Hypothalamus (tissue), 51 donors: ENCODE measurements around the gene CARD14.
A peak's percentile ranks its signal among the peaks of the same experiment; 100 is the strongest.
"Not testable (repeated sequence)": the region's sequence is repeated elsewhere in the genome, so short reads cannot be mapped to it uniquely, and the experiment has no call there.

Experiments
- DNase-seq, 51 donors: peaks; one replicate each; lab custom pipeline; 2025; lab: John Stamatoyannopoulos, UW

The CARD14 gene

DNA sequence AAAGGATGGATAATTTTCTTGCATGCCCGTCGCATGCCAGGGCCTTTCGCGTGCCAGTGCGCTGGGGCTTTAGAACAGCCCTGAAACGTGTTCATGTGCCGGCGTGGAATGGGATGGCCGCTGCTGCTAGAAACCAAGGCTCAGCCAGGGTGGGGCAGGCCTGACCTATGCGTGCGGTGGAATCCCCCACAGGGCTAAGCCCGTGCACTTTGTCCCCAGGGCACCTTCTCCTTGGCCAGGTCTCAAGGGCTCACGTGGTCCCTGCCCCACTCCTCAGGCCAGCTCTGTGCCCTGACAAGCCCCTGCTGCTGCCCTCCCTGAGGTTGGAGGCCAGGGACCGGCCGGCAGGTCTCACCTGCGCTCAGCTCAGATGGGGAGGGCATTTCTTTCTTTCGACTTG is 77.7 kb downstream of the CARD14 start:
- DNase-seq = no peak

- no peak for DNase-seq
These were observed 78.4 kb downstream of the CARD14 start for GRCh38 chr17:80248001-80248893.

- no peak for DNase-seq
These were observed 79.3 kb downstream of the CARD14 start for GRCh38 chr17:80248894-80249710.

GRCh38 chr17:80251966-80252365 is 82.1 kb downstream of the CARD14 start:
- DNase-seq = no peak

- DNase-seq = peak in 4 of 51 donors; percentile 6 to 20 (median 17)
These were observed 83.0 kb downstream of the CARD14 start for GRCh38 chr17:80252871-80253270.

GRCh38 chr17:80253631-80254395 is 84.0 kb downstream of the CARD14 start:
- no peak for DNase-seq

DNA sequence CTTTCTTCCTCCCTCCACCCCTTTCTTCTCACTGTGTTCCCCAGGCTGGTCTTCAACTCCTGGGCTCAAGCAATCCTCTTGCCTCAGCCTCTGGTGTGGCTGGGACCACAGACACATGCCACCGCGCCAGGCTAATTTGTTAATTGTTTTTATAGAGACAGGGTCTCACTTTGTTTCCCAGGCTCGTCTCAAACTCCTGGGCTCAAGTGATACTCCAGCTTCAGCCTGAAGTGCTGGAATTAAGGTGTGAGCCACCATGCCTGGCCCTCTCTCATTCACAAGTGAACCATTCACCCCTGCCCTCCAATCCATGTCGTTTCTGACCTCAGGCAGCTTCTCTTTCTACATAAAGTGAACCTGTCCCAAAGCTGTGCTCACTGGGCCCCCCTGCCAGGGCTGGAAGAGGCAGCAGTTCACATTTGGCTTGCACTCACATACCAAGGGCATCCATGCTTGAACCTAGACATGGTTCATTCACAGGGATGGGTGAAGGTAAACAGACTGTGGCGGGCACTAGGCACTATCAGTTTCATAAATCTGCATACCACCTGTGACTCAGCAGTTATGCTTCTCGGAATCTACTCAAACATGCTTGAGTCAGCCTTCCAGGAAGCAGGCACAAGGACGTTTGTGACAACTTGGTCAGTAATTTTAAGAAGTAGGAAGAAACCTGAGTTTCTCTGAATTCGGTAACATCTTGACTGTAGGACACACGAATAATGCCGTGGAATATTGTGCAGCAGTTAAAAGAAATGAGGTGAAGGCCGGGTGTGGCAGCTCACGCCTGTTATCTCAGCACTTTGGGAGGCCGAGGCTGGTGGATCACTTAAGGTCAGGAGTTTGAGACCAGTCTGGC is 84.8 kb downstream of the CARD14 start:
- DNase-seq = no peak

DNA sequence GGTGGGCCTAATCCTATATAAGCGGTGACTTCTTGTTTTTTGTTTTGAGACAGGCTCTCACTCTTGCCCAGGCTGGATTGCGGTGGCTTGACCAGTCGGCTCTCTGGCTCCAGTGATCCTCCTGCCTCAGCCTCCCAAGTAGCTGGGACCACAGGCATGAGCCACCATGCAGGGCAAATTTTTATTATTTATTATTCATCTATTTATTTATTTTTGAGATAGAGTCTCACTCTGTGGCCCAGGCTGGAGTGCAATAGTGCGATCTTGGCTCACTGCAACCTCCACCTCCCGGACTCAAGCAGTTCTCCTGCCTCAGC is 86.2 kb downstream of the CARD14 start:
- DNase-seq = no peak

DNA sequence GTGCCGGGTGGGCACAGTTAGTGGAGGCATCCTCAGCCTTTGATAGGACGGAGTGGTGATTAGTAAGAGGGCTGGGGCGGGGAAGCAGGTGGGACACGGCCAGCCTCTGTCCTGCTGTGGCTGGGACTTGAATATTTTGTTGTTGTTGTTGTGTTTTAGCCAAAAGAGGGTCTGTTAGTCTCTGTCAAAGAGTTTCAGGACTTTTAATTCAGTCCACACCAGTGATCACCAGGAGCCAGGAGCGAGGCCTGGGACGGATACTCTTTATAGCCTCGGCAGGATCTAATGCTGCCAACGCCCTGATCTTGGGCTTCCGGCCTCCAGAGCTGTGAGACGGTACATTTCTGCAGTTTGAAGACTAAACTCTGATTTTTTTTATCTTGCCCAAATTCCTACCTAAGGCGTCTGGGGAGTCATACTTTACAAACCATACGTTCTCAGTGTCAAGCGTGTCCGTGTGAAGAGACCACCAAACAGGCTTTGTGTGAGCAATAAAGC is 87.9 kb downstream of the CARD14 start:
- no peak for DNase-seq

GRCh38 chr17:80258296-80258695 is 88.5 kb downstream of the CARD14 start:
- not testable (repeated sequence) for DNase-seq
